Activated T-helper 1 cell treated with anti-CD3 and anti-CD28 coated beads, Interleukin-12 subunit alpha, Interleukin-12 subunit beta, Interleukin-2, Interleukin-4 antibody, amounts not matched to agents 30 ng/mL and 10 ng/mL and 1 ng/mL, durations not matched to agents 14 hours and 24 hours and 36 hours (primary cell): Measurements from ENCODE around the gene HMMR. TPM values are rescaled to one million over a fixed set of nuclear protein-coding genes. Genes with fewer than 3 reads are reported as not detected.

Source experiments
- DNase-seq: peaks from one replicate; pipeline ENCODE4 v3.0.0; 2021; ENCODE audit warnings: low spot score
- H3K27ac Mint-ChIP-seq: one replicate; pipeline ENCODE4 v1.8.0; 2021; ENCODE audit warnings: mild to moderate bottlenecking, mixed read lengths
- H3K27me3 Mint-ChIP-seq: one replicate; pipeline ENCODE4 v1.8.0; 2022; ENCODE audit warnings: mild to moderate bottlenecking, moderate library complexity, mixed read lengths; ENCODE audit not compliant: insufficient read depth
- H3K36me3 Mint-ChIP-seq: one replicate; pipeline ENCODE4 v1.8.0; 2021; ENCODE audit warnings: low read depth, mixed read lengths
- H3K4me1 Mint-ChIP-seq: one replicate; pipeline ENCODE4 v1.8.0; 2021; ENCODE audit warnings: low read depth, mixed read lengths
- H3K4me3 Mint-ChIP-seq: one replicate; pipeline ENCODE4 v1.8.0; 2021; ENCODE audit warnings: mild to moderate bottlenecking, moderate library complexity, mixed read lengths
- H3K9me3 Mint-ChIP-seq: one replicate; pipeline ENCODE4 v1.8.0; 2021; ENCODE audit warnings: mixed read lengths
- intact Hi-C: fragments of 100-400 bp; cut with micrococcal nuclease; formaldehyde crosslinking; loops from one replicate; pipeline ENCODE4 v1.15.1; 2024
- total RNA-seq: library from RNA; stranded (reverse); gene quantifications from 2 replicates; pipeline ENCODE4 v1.2.3, GENCODE V29; 2022

HMMR gene
- total RNA-seq, 1 donor from 2014 or later: 25.5 TPM

DNA sequence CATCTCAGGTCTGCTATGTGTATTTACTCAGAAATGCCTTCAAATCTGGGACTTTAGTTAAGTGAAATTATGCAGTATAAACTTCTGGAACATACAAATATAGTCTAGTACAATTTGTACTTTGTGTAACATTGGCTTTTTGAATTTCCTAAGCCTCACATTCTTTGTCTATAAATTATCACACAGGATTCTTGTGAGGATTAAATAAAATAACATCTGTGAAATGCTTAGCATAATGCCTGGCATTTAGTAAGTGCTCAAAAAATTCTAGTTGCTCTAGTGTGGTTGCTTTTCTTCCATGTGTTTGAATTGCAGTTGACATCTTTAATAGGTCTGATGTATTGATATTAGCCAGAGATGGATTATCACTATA lies 2.6 kb downstream of the HMMR start:
- Mint-ChIP-seq H3K27me3 (no peaks in the 10 kb centered on the region), H3K4me3 (no peak overlapping the region), H3K4me1 (peaks cover 35% of the 10 kb centered on the region), H3K9me3 (no peaks in the 10 kb centered on the region), H3K36me3 (peaks cover 8% of the 10 kb centered on the region), H3K27ac (peak overlapping the region; percentile 97)
- intact Hi-C loops: loop anchor here (1.0 kb wide), 1 partner anchor 8 kb away; no protein-coding TSS in a partner anchor
- no peak for DNase-seq

DNA sequence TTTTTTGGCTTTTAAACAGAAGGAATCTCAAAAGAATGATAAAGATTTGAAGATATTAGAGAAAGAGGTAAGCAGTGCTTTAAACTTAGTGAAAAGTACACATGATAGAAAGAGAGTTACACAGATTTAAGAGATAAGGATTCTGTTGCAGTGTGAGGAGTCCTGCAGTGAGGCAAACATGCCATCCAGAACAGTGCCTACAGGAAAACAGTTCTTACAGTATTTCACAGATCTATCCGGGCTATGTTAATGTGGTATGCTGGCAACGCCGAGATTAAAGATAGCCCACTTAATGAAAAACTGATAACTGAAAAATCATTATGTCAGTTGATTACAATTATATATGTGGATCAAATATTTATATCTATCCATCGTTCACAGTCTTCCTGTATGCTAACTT lies 7.2 kb downstream of the HMMR start:
- Mint-ChIP-seq H3K4me3 (no peak overlapping the region), H3K4me1 (peaks cover 32% of the 10 kb centered on the region), H3K27ac (no peak overlapping the region), H3K36me3 (peaks cover 25% of the 10 kb centered on the region), H3K27me3 (no peaks in the 10 kb centered on the region), H3K9me3 (no peaks in the 10 kb centered on the region)
- DNase-seq: no peak
- intact Hi-C loops: no loop called here

DNA sequence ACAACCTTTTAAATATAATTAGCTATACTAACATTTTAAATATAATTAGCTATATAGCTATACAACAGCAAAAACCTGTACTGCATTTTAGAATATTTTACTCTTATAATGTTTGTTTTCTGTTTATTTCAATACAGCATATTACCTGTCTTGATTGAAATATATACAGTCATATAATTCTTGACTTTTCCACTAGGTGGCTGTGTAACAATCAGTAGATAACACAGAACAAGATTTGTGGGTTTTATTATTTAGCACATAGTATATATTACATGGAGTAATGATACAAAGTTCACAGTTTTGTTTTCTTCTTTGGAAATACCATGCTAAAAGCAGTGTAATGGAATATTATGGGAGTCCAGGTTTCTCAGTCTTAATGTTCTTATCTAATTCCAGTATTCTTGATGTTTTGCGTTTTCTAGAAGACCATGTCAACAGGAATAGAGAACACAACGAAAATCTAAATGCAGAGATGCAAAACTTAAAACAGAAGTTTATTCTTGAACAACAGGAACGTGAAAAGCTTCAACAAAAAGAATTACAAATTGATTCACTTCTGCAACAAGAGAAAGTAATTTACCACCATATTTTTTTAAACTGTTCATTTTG lies 13.3 kb downstream of the HMMR start:
- Mint-ChIP-seq H3K27me3 (no peaks in the 10 kb centered on the region), H3K4me3 (no peak overlapping the region), H3K36me3 (peaks cover 44% of the 10 kb centered on the region), H3K27ac (no peak overlapping the region), H3K4me1 (peaks cover 8% of the 10 kb centered on the region), H3K9me3 (no peaks in the 10 kb centered on the region)
- no peak for DNase-seq
- intact Hi-C loops: loop anchor here (1.0 kb wide), 1 partner anchor 30 kb away; no protein-coding TSS in a partner anchor

GRCh38 chr5:163475411-163475810 lies 15.0 kb downstream of the HMMR start:
- Mint-ChIP-seq H3K27ac (no peak overlapping the region), H3K4me1 (peaks cover 11% of the 10 kb centered on the region)
- intact Hi-C loops: no loop called here

DNA sequence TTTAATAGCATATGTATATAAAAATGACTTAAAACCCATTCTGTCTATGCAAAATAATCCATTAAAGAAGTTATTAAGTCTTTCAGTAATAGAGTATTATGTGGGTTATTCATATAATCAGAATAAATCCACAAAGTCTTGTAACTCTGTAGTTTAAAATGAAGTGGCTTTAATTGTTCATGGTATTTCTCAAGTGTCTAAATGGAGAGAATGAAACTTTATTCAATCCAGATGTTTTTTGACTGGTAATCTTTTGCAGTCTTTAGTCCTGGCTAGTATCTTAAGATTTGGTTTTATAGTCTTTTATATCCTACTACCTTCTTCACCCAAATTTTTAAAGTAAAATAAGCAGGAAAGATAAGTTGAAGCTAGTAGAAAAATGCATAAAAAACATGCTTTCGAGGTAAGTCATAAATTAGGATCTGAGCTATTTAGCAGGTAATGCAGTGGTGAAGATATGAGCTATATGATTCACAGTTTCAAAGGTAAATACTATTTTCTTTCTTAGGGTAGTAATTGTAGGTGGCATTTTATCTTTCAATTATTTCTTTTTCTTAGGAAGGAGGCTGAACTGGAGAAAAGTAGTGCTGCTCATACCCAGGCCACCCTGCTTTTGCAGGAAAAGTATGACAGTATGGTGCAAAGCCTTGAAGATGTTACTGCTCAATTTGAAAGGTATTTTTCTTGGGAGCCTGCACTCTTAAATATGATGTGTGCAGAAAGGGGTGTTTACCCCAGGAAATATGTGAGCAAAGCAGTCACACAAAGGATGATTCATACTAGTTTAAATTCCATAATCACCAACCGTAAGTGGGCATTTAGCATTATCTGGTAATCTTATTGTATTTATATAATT lies 17.9 kb downstream of the HMMR start:
- Mint-ChIP-seq H3K4me3 (no peak overlapping the region), H3K27ac (no peak overlapping the region), H3K9me3 (no peaks in the 10 kb centered on the region), H3K27me3 (no peaks in the 10 kb centered on the region), H3K36me3 (peaks cover 52% of the 10 kb centered on the region), H3K4me1 (peaks cover 8% of the 10 kb centered on the region)
- no peak for DNase-seq
- intact Hi-C loops: no loop called here

More at GRCh38 chr5:163475411-163475810, 15.0 kb downstream of the HMMR start:
- Mint-ChIP-seq H3K4me3 (no peak overlapping the region), H3K36me3 (peaks cover 49% of the 10 kb centered on the region), H3K9me3 (no peaks in the 10 kb centered on the region), H3K27me3 (no peaks in the 10 kb centered on the region)
- DNase-seq: no peak

DNA sequence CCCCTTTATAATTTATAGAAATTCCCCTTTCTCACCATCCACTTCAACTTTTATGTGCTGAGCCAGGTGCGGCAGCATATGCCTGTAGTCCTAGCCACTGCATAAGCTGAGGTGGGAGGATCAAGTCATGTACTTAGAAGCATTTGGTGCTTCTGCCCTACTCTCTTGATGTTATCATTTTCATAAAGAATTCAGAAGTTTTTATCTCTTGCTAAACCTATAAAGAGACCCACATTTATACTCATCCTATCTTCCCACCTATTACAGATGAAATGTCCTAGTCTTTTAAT lies 18.5 kb downstream of the HMMR start:
- H3K4me3 Mint-ChIP-seq: no peak overlapping the region
- peak overlapping the region; percentile 52 for H3K27ac Mint-ChIP-seq
- no peaks in the 10 kb centered on the region for H3K9me3 Mint-ChIP-seq
- peaks cover 52% of the 10 kb centered on the region for H3K36me3 Mint-ChIP-seq
- peaks cover 8% of the 10 kb centered on the region for H3K4me1 Mint-ChIP-seq
- H3K27me3 Mint-ChIP-seq: no peaks in the 10 kb centered on the region
- intact Hi-C loops: no loop called here
- no peak for DNase-seq

- DNase-seq: no peak
- Mint-ChIP-seq H3K4me3 (no peak overlapping the region), H3K36me3 (peaks cover 28% of the 10 kb centered on the region), H3K27me3 (no peaks in the 10 kb centered on the region), H3K9me3 (no peaks in the 10 kb centered on the region), H3K27ac (no peak overlapping the region), H3K4me1 (peaks cover 5% of the 10 kb centered on the region)
- intact Hi-C loops: loop anchor here (2.0 kb wide), 1 partner anchor 14 kb away; no protein-coding TSS in a partner anchor
Observed at GRCh38 chr5:163489055-163489744, 28.8 kb downstream of the HMMR start.

DNA sequence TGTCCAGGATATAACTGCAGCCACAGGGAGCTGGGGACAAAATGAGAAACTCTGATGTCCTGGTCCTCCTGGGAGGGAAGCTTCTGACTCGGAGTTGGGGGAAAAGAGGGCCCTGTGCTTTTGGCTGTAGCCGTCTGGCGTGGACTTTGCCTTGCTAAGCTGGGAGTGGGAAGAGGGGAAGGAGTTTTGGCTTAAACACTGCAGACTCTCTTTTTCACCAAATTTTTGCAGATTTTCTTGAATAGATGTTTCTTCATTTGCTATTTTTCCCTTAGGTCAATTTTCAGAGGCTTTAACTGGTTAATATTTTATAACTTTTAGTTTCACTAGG lies 29.3 kb downstream of the HMMR start:
- H3K27ac Mint-ChIP-seq: no peak overlapping the region
- H3K4me3 Mint-ChIP-seq: no peak overlapping the region
- peaks cover 2% of the 10 kb centered on the region for H3K4me1 Mint-ChIP-seq
- DNase-seq: no peak
- intact Hi-C loops: loop anchor here (2.0 kb wide), 1 partner anchor 13 kb away; no protein-coding TSS in a partner anchor
- no peaks in the 10 kb centered on the region for H3K27me3 Mint-ChIP-seq
- H3K9me3 Mint-ChIP-seq: no peaks in the 10 kb centered on the region
- H3K36me3 Mint-ChIP-seq: peaks cover 26% of the 10 kb centered on the region

GRCh38 chr5:163496286-163496685 lies 35.9 kb downstream of the HMMR start:
- H3K4me3 Mint-ChIP-seq: no peak overlapping the region
- no peak for DNase-seq
- no peaks in the 10 kb centered on the region for H3K4me1 Mint-ChIP-seq
- H3K9me3 Mint-ChIP-seq: no peaks in the 10 kb centered on the region
- no peaks in the 10 kb centered on the region for H3K27me3 Mint-ChIP-seq
- intact Hi-C loops: no loop called here
- no peak overlapping the region for H3K27ac Mint-ChIP-seq
- H3K36me3 Mint-ChIP-seq: peaks cover under 1% of the 10 kb centered on the region

GRCh38 chr5:163497315-163497714 lies 36.9 kb downstream of the HMMR start:
- intact Hi-C loops: no loop called here
- Mint-ChIP-seq H3K9me3 (no peaks in the 10 kb centered on the region), H3K27ac (no peak overlapping the region), H3K4me3 (no peak overlapping the region), H3K36me3 (no peaks in the 10 kb centered on the region), H3K4me1 (no peaks in the 10 kb centered on the region), H3K27me3 (no peaks in the 10 kb centered on the region)
- no peak for DNase-seq

DNA sequence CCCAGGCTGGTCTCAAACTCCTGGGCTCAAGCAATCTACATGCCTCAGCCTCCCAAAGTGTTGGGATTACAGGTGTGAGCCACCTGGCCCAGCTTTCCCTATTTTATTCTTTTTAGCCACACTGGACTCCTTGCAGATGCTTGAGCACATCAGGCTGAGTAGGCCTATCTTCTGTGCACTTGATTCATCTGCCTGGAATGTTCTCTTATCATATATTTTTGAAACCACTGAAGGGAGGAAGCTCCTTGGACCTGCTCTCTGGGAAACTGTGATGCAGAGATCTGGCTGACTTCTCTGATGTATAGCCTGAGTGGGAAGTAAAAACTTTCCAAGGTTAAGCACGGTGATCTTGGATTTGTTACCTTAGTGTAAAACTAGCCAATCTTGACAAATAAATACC lies 38.5 kb downstream of the HMMR start:
- H3K4me1 Mint-ChIP-seq: peaks cover 13% of the 10 kb centered on the region
- no peaks in the 10 kb centered on the region for H3K9me3 Mint-ChIP-seq
- H3K4me3 Mint-ChIP-seq: no peak overlapping the region
- H3K27ac Mint-ChIP-seq: no peak overlapping the region
- peaks cover 2% of the 10 kb centered on the region for H3K36me3 Mint-ChIP-seq
- DNase-seq: no peak
- intact Hi-C loops: no loop called here
- no peaks in the 10 kb centered on the region for H3K27me3 Mint-ChIP-seq

DNA sequence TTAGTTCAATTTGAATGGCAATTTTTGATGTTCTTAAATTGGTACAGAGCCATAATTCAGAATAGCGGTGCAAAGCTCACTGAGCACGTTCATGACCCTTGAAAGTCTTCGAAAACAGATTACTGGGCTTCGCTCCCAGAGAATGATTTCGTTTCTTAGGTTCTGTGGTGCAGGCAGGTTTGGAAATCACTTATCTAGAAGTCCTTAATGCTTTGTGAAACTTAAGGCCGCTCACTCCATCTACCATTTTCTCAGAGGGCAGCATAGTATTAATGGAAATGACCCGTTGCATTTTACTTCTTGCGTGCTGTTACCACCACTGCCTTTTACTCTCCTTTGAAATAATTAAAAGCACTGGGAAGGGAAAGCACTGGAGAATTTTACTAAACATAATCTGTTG lies 42.1 kb downstream of the HMMR start:
- Mint-ChIP-seq H3K9me3 (no peaks in the 10 kb centered on the region), H3K4me1 (peaks cover 31% of the 10 kb centered on the region), H3K27me3 (no peaks in the 10 kb centered on the region), H3K36me3 (peaks cover 6% of the 10 kb centered on the region), H3K4me3 (peak overlapping the region; percentile 92), H3K27ac (no peak overlapping the region)
- intact Hi-C loops: loop anchor here (2.0 kb wide), 1 partner anchor 14 kb away; no protein-coding TSS in a partner anchor
- no peak for DNase-seq
